Measurements from ENCODE around the gene GLRA2.

DNA sequence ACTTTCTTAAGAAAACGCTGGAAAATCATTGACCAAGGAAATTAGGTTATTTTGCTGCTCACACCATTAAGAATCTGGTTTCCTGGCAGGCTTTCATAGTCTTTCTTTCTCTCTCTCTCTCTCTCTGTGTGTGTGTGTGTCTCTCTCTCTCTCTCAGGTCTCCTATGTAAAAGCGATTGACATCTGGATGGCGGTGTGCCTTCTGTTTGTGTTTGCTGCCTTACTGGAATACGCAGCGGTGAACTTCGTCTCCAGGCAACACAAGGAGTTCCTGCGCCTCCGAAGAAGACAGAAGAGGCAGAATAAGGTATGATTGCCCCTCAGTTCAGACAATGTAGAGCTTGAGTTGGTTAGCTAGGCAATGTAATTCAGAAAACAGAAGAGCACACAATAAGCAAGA is 161.2 kb downstream of the GLRA2 start:
- TF ChIP-seq, protein P1, sequence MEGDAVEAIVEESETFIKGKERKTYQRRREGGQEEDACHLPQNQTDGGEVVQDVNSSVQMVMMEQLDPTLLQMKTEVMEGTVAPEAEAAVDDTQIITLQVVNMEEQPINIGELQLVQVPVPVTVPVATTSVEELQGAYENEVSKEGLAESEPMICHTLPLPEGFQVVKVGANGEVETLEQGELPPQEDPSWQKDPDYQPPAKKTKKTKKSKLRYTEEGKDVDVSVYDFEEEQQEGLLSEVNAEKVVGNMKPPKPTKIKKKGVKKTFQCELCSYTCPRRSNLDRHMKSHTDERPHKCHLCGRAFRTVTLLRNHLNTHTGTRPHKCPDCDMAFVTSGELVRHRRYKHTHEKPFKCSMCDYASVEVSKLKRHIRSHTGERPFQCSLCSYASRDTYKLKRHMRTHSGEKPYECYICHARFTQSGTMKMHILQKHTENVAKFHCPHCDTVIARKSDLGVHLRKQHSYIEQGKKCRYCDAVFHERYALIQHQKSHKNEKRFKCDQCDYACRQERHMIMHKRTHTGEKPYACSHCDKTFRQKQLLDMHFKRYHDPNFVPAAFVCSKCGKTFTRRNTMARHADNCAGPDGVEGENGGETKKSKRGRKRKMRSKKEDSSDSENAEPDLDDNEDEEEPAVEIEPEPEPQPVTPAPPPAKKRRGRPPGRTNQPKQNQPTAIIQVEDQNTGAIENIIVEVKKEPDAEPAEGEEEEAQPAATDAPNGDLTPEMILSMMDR (IDR thresholded peaks at IDR 0.05): no peak
- no peak for TF ChIP-seq EZH2phosphoT487 (IDR thresholded peaks at IDR 0.05)

Measured in neural progenitor cell (in vitro differentiated cells).